Measurements from ENCODE around the gene CAPN11.
"Not testable (repeated sequence)": the region's sequence is repeated elsewhere in the genome, so short reads cannot be mapped to it uniquely, and the experiment has no call there.

- not testable (repeated sequence) for TF ChIP-seq FOSL1 (IDR thresholded peaks at IDR 0.05; ENCODE audit: low read depth); ZFX (IDR thresholded peaks at IDR 0.05); POLR2A (IDR thresholded peaks at IDR 0.05; ENCODE audit: borderline replicate concordance, extremely low read depth, insufficient read depth, insufficient read length); CTCF (IDR thresholded peaks at IDR 0.05 in 2 of 3, conservative IDR thresholded peaks at IDR 0.05 in 1 of 3; ENCODE audit: borderline replicate concordance in 1 of 3, insufficient read depth in 1 of 3, low read depth in 2 of 3, low read length in 2 of 3); EZH2phosphoT487 (IDR thresholded peaks at IDR 0.05; ENCODE audit: borderline replicate concordance); POLR2AphosphoS5 (IDR thresholded peaks at IDR 0.05; ENCODE audit: low read depth, low read length); EZH2 (IDR thresholded peaks at IDR 0.05); MAX (IDR thresholded peaks at IDR 0.05); CEBPB (IDR thresholded peaks at IDR 0.05; ENCODE audit: low read depth); ELF1 (IDR thresholded peaks at IDR 0.05; ENCODE audit: borderline replicate concordance, low read depth); RAD21 (IDR thresholded peaks at IDR 0.05; ENCODE audit: low read depth); ATF3 (IDR thresholded peaks at IDR 0.05); YY1 (IDR thresholded peaks at IDR 0.05; ENCODE audit: extremely low read depth, insufficient replicate concordance, low read depth, low read length)
- TF ChIP-seq, protein P1, sequence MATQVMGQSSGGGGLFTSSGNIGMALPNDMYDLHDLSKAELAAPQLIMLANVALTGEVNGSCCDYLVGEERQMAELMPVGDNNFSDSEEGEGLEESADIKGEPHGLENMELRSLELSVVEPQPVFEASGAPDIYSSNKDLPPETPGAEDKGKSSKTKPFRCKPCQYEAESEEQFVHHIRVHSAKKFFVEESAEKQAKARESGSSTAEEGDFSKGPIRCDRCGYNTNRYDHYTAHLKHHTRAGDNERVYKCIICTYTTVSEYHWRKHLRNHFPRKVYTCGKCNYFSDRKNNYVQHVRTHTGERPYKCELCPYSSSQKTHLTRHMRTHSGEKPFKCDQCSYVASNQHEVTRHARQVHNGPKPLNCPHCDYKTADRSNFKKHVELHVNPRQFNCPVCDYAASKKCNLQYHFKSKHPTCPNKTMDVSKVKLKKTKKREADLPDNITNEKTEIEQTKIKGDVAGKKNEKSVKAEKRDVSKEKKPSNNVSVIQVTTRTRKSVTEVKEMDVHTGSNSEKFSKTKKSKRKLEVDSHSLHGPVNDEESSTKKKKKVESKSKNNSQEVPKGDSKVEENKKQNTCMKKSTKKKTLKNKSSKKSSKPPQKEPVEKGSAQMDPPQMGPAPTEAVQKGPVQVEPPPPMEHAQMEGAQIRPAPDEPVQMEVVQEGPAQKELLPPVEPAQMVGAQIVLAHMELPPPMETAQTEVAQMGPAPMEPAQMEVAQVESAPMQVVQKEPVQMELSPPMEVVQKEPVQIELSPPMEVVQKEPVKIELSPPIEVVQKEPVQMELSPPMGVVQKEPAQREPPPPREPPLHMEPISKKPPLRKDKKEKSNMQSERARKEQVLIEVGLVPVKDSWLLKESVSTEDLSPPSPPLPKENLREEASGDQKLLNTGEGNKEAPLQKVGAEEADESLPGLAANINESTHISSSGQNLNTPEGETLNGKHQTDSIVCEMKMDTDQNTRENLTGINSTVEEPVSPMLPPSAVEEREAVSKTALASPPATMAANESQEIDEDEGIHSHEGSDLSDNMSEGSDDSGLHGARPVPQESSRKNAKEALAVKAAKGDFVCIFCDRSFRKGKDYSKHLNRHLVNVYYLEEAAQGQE (IDR thresholded peaks at IDR 0.05; ENCODE audit: low read depth) = not testable (repeated sequence)
Observed at GRCh38 chr6:44196351-44196750, 37.7 kb downstream of the CAPN11 start.

Data from HCT116 (cell line).